ENCODE results near the gene CLIP1.
"Not testable (repeated sequence)": the region's sequence is repeated elsewhere in the genome, so short reads cannot be mapped to it uniquely, and the experiment has no call there.

GRCh38 chr12:122367632-122368031 lies 54.8 kb downstream of the CLIP1 start:
- TF ChIP-seq CEBPB (IDR thresholded peaks at IDR 0.05; ENCODE audit: low read depth, low read length); CTCF (conservative IDR thresholded peaks at IDR 0.05; ENCODE audit: low read depth, low read length): not testable (repeated sequence)

Data from IMR-90 (cell line).